GM23338 (cell line): ENCODE data around the gene CCN6. TPM values are rescaled to one million over a fixed set of nuclear protein-coding genes. Genes with fewer than 3 reads are reported as not detected.

ENCODE experiments used
- ATAC-seq: fragments of 200-7000 bp; cut with Tn5 transposase; 3 replicates; pipeline ENCODE4 v1.9.1; 2020
- DNase-seq: peaks from one replicate; pipeline ENCODE4 v3.0.0-alpha.2; 2015; ENCODE audit warnings: low spot score
- H2AFZ ChIP-seq: fragments of 200-600 bp; sonication (generic); 2 replicates; pipeline ENCODE4 v1.8.0; 2016; ENCODE audit warnings: antibody characterized with exemption, mild to moderate bottlenecking, moderate library complexity
- H3F3A ChIP-seq: fragments of 200-600 bp; sonication (generic); replicated peaks from 2 replicates; pipeline ENCODE4 v1.8.0; 2017; ENCODE audit warnings: antibody characterized with exemption, mixed run types, low read depth
- H3K27ac ChIP-seq: fragments of 200-600 bp; sonication (generic); 2 replicates; pipeline ENCODE4 v1.6.1; 2016; ENCODE audit warnings: low read depth
- H3K27me3 ChIP-seq: fragments of 200-600 bp; sonication (generic); 2 replicates; pipeline ENCODE4 v1.8.0; 2016; ENCODE audit warnings: mild to moderate bottlenecking, mixed run types, moderate library complexity; ENCODE audit not compliant: insufficient read depth
- H3K36me3 ChIP-seq: fragments of 200-600 bp; sonication (generic); 2 replicates; pipeline ENCODE4 v1.8.0; 2016; ENCODE audit warnings: mild to moderate bottlenecking; ENCODE audit not compliant: insufficient read depth
- H3K4me1 ChIP-seq: fragments of 200-600 bp; sonication (generic); 2 replicates; pipeline ENCODE4 v1.8.0; 2016; ENCODE audit warnings: mild to moderate bottlenecking, moderate library complexity; ENCODE audit not compliant: insufficient read depth
- H3K4me2 ChIP-seq: fragments of 200-600 bp; sonication (generic); 2 replicates; pipeline ENCODE4 v1.7.1; 2017; ENCODE audit warnings: mixed run types
- H3K4me3 ChIP-seq: fragments of 200-600 bp; sonication (generic); 2 replicates; pipeline ENCODE4 v1.6.1; 2016; ENCODE audit warnings: mixed run types
- H3K79me2 ChIP-seq: fragments of 200-600 bp; sonication (generic); replicated peaks from 2 replicates; pipeline ENCODE4 v1.8.0; 2017; ENCODE audit warnings: mild to moderate bottlenecking; ENCODE audit not compliant: insufficient read depth
- H3K9me2 ChIP-seq: fragments of 200-600 bp; sonication (generic); 2 replicates; pipeline ENCODE4 v1.8.0; 2017; ENCODE audit not compliant: insufficient read depth
- H4K20me1 ChIP-seq: fragments of 200-600 bp; sonication (generic); replicated peaks from 2 replicates; pipeline ENCODE4 v1.8.0; 2017; ENCODE audit warnings: mild to moderate bottlenecking; ENCODE audit not compliant: insufficient read depth
- H3K27ac Mint-ChIP-seq: 2 replicates; pipeline ENCODE4 v1.8.0; 2020; ENCODE audit warnings: inconsistent platforms, mild to moderate bottlenecking, moderate library complexity, mixed read lengths
- H3K27me3 Mint-ChIP-seq: 3 replicates; pipeline ENCODE4 v1.8.0; 2022; ENCODE audit warnings: low read depth, mild to moderate bottlenecking, moderate library complexity, mixed read lengths, inconsistent platforms; ENCODE audit not compliant: insufficient read depth, poor library complexity
- H3K36me3 Mint-ChIP-seq: 3 replicates; pipeline ENCODE4 v1.8.0; 2021; ENCODE audit warnings: low read depth, mild to moderate bottlenecking, inconsistent platforms, moderate library complexity, mixed read lengths
- H3K4me1 Mint-ChIP-seq: 3 replicates; pipeline ENCODE4 v1.8.0; 2020; ENCODE audit warnings: mild to moderate bottlenecking, inconsistent platforms, mixed read lengths
- H3K4me3 Mint-ChIP-seq: 3 replicates; pipeline ENCODE4 v1.8.0; 2021; ENCODE audit warnings: moderate library complexity, mild to moderate bottlenecking, inconsistent platforms, mixed read lengths
- H3K9me3 Mint-ChIP-seq: 3 replicates; pipeline ENCODE4 v1.8.0; 2020; ENCODE audit warnings: moderate library complexity, mild to moderate bottlenecking, inconsistent platforms, mixed read lengths
- CTCF ChIP-seq, 2 experiments: fragments of 200-600 bp in 1 of 2; sonication (generic) in 1 of 2; conservative IDR thresholded peaks; 2 replicates each; pipeline versions ENCODE4 v1.5.1 to v1.6.1; 2016 to 2017; ENCODE audit warnings: antibody characterized with exemption in 2 of 2, low read depth in 2 of 2, mild to moderate bottlenecking in 2 of 2, moderate library complexity in 1 of 2
- ETS1 ChIP-seq: IDR thresholded peaks from 2 replicates; pipeline ENCODE4 v1.6.1; 2016; ENCODE audit warnings: antibody characterized with exemption
- EZH2phosphoT487 ChIP-seq: fragments of 200-600 bp; sonication (generic); IDR thresholded peaks from one replicate; pipeline ENCODE4 v1.8.1; 2018; ENCODE audit warnings: antibody characterized with exemption; ENCODE audit not compliant: unreplicated experiment
- JUNB ChIP-seq: IDR thresholded peaks from one replicate; pipeline ENCODE4 v1.6.1; 2016; ENCODE audit warnings: antibody characterized with exemption; ENCODE audit not compliant: unreplicated experiment
- NANOG ChIP-seq: IDR thresholded peaks from 2 replicates; pipeline ENCODE4 v1.6.1; 2016; ENCODE audit warnings: antibody characterized with exemption, borderline replicate concordance
- STAT1 ChIP-seq: IDR thresholded peaks from one replicate; pipeline ENCODE4 v1.6.1; 2016; ENCODE audit warnings: antibody characterized with exemption; ENCODE audit not compliant: unreplicated experiment
- ZNF331 ChIP-seq: fragments of 250-450 bp; sonication (Bioruptor Pico); IDR thresholded peaks from 2 replicates; pipeline ENCODE4 v1.5.0; 2020; ENCODE audit warnings: low read depth, mild to moderate bottlenecking, moderate library complexity
- ZNF462 ChIP-seq: fragments of 250-450 bp; sonication (Bioruptor Pico); IDR thresholded peaks from 2 replicates; pipeline ENCODE4 v1.5.0; 2020; ENCODE audit warnings: mild to moderate bottlenecking, moderate library complexity
- polyA plus RNA-seq: library from polyadenylated mRNA; unstranded; fragments of >200 nt; fragmentation: Nextera tagmentation; extraction: Ambion mirVana; gene quantifications from 2 replicates; pipeline ENCODE4 v1.2.1, GENCODE V29; 2016
- total RNA-seq: library from RNA; depleted of rRNA; stranded (reverse); fragments of >200 nt; shearing (Covaris generic); gene quantifications from 2 replicates; pipeline ENCODE4 v1.2.3, GENCODE V29; 2014

CCN6 gene
- total and polyA plus RNA-seq, 2 experiments from 2014 or later = 0.65 TPM; not detected in 1

- Mint-ChIP-seq H3K4me3 (no peak overlapping the region), H3K4me1 (no peaks in the 10 kb centered on the region), H3K27ac (no peak overlapping the region), H3K27me3 (no peaks in the 10 kb centered on the region), H3K36me3 (no peaks in the 10 kb centered on the region), H3K9me3 (no peaks in the 10 kb centered on the region)
- Histone ChIP-seq H3F3A (no peaks in the 10 kb centered on the region), H3K36me3 (no peaks in the 10 kb centered on the region), H3K4me1 (no peaks in the 10 kb centered on the region), H2AFZ (no peak overlapping the region), H4K20me1 (no peaks in the 10 kb centered on the region), H3K4me3 (no peak overlapping the region), H3K27ac (no peak overlapping the region), H3K9me2 (no peaks in the 10 kb centered on the region), H3K4me2 (no peak overlapping the region), H3K27me3 (no peaks in the 10 kb centered on the region), H3K79me2 (no peaks in the 10 kb centered on the region)
- TF ChIP-seq CTCF (conservative IDR thresholded peaks at IDR 0.05; ENCODE audit: low read depth in 2 of 2) (no peak), EZH2phosphoT487 (no peak)
- ATAC-seq (no peak), DNase-seq (no peak)
Observed at GRCh38 chr6:112113431-112113830, 59.5 kb downstream of the CCN6 start.

- H3K27ac Mint-ChIP-seq = no peak overlapping the region
- TF ChIP-seq ETS1 (no peak), EZH2phosphoT487 (no peak), NANOG (no peak), STAT1 (no peak), ZNF331 (CRISPR knock-in tag) (no peak), JUNB (no peak), CTCF (conservative IDR thresholded peaks at IDR 0.05; ENCODE audit: low read depth in 2 of 2) (no peak), ZNF462 (CRISPR knock-in tag) (no peak)
- no peaks in the 10 kb centered on the region for H3K36me3 ChIP-seq
Observed at GRCh38 chr6:112113918-112114317, 60.0 kb downstream of the CCN6 start.

More at GRCh38 chr6:112113918-112114317, 60.0 kb downstream of the CCN6 start:
- Histone ChIP-seq H3K27ac (no peak overlapping the region), H4K20me1 (no peaks in the 10 kb centered on the region), H2AFZ (no peak overlapping the region), H3K9me2 (no peaks in the 10 kb centered on the region), H3K4me3 (no peak overlapping the region), H3K27me3 (no peaks in the 10 kb centered on the region), H3K79me2 (no peaks in the 10 kb centered on the region), H3K4me1 (no peaks in the 10 kb centered on the region), H3F3A (no peaks in the 10 kb centered on the region), H3K4me2 (no peak overlapping the region)
- DNase-seq (no peak), ATAC-seq (no peak)
- H3K27me3 Mint-ChIP-seq = no peaks in the 10 kb centered on the region
- H3K36me3 Mint-ChIP-seq = no peaks in the 10 kb centered on the region
- no peaks in the 10 kb centered on the region for H3K4me1 Mint-ChIP-seq
- H3K4me3 Mint-ChIP-seq = no peak overlapping the region
- no peaks in the 10 kb centered on the region for H3K9me3 Mint-ChIP-seq
